A549 (cell line): ENCODE data around the gene RTN4IP1. TPM values are rescaled to one million over a fixed set of nuclear protein-coding genes. Genes with fewer than 3 reads are reported as not detected.
A peak's percentile ranks its signal among the peaks of the same experiment; 100 is the strongest.

ENCODE experiments used
- ATAC-seq, 2 experiments: fragments of 200-7000 bp in 1 of 2; fragments of >200 bp in 1 of 2; cut with Nextera tagmentation in 1 of 2; cut with Tn5 transposase in 1 of 2; 3 replicates each; pipeline versions ENCODE4 v1.8.0 to v1.9.1; 2018 to 2020; ENCODE audit warnings: mild to moderate bottlenecking in 1 of 2, moderate library complexity in 1 of 2
- CTCF ChIA-PET: fragments of 300-600 bp; sonication (Branson Sonifier 250); formaldehyde crosslinking; extraction: SDS; loops from one replicate; lab custom pipeline; 2021; ENCODE audit warnings: antibody characterized with exemption, inconsistent platforms; lab: Yijun Ruan, JAX
- POLR2A ChIA-PET: fragments of 350-600 bp; formaldehyde crosslinking; extraction: SDS; loops from one replicate; lab custom pipeline; 2021; ENCODE audit warnings: antibody characterized with exemption, inconsistent platforms; lab: Yijun Ruan, JAX
- DNase-seq, 2 experiments: peaks; one replicate each; pipeline versions ENCODE4 v3.0.0 to v3.0.0-alpha.2; 2011 to 2016; ENCODE audit warnings: low read depth in 1 of 2, low spot score in 1 of 2
- FAIRE-seq: peaks from 2 replicates; lab custom pipeline; 2011; peaks lifted over from hg19 to GRCh38; lab: Jason Lieb, UNC
- H3K27ac ChIP-seq, 2 experiments: fragments of >200 bp; sonication (Bioruptor Twin); formaldehyde crosslinking; 3 replicates each; pipeline ENCODE4 v1.5.1; 2016 to 2017
- H3K4me1 ChIP-seq: fragments of >200 bp; sonication (Bioruptor Twin); formaldehyde crosslinking; 3 replicates; pipeline ENCODE4 v1.6.1; 2016
- H3K4me2 ChIP-seq: fragments of >200 bp; sonication (Bioruptor Twin); formaldehyde crosslinking; 3 replicates; pipeline ENCODE4 v1.6.1; 2016
- H3K4me3 ChIP-seq: fragments of >200 bp; sonication (Bioruptor Twin); formaldehyde crosslinking; 3 replicates; pipeline ENCODE4 v1.5.1; 2016
- H3K9me3 ChIP-seq: fragments of >200 bp; sonication (Bioruptor Twin); formaldehyde crosslinking; 3 replicates; pipeline ENCODE4 v1.6.1; 2016
- BHLHE40 ChIP-seq: IDR thresholded peaks from 2 replicates; pipeline ENCODE4 v1.6.1; 2012; ENCODE audit warnings: low read depth, low read length, inconsistent platforms
- CEBPB ChIP-seq, 2 experiments: fragments of >200 bp in 1 of 2; sonication (Bioruptor Twin) in 1 of 2; formaldehyde crosslinking in 1 of 2; IDR thresholded peaks; 2 replicates each; pipeline ENCODE4 v1.6.1; 2012 to 2016
- CHD2 ChIP-seq: fragments of 150-350 bp; IDR thresholded peaks from 2 replicates; pipeline ENCODE4 v1.6.1; 2014; ENCODE audit warnings: low read length; ENCODE audit not compliant: partially characterized antibody
- EHMT2 ChIP-seq: fragments of 200-600 bp; sonication (generic); IDR thresholded peaks from 2 replicates; pipeline ENCODE4 v1.6.1; 2016; ENCODE audit warnings: antibody characterized with exemption, low read depth, mild to moderate bottlenecking, moderate library complexity
- EP300 ChIP-seq, 2 experiments: fragments of >200 bp; sonication (Bioruptor Twin); formaldehyde crosslinking; IDR thresholded peaks; 2 replicates in 1 of 2; 3 replicates in 1 of 2; pipeline ENCODE4 v1.6.1; 2016 to 2017
- FOSL2 ChIP-seq, 2 experiments: fragments of 450-650 bp in 1 of 2; fragments of >200 bp in 1 of 2; sonication (Bioruptor Twin) in 1 of 2; formaldehyde crosslinking; IDR thresholded peaks; 2 replicates each; pipeline versions ENCODE4 v1.5.0 to v1.6.1; 2016 to 2020; ENCODE audit warnings: mild to moderate bottlenecking in 1 of 2, moderate library complexity in 1 of 2
- GATA3 ChIP-seq: IDR thresholded peaks from 2 replicates; pipeline ENCODE4 v1.6.1; 2012; ENCODE audit warnings: borderline replicate concordance
- HEYL ChIP-seq: fragments of 250-450 bp; sonication (Bioruptor Pico); IDR thresholded peaks from 2 replicates; pipeline ENCODE4 v1.8.0; 2021; ENCODE audit warnings: mild to moderate bottlenecking, moderate library complexity
- HMGXB4 ChIP-seq: fragments of 250-450 bp; sonication (Bioruptor Pico); IDR thresholded peaks from 2 replicates; pipeline ENCODE4 v1.5.0; 2021; ENCODE audit warnings: mild to moderate bottlenecking, moderate library complexity, borderline replicate concordance
- KDM1A ChIP-seq: fragments of 200-600 bp; sonication (generic); IDR thresholded peaks from 2 replicates; pipeline ENCODE4 v1.6.1; 2016; ENCODE audit warnings: low read depth, mild to moderate bottlenecking
- MAFK ChIP-seq: fragments of 450-650 bp; IDR thresholded peaks from 2 replicates; pipeline ENCODE4 v1.6.1; 2014; ENCODE audit not compliant: partially characterized antibody
- MAZ ChIP-seq: fragments of 150-350 bp; IDR thresholded peaks from 2 replicates; pipeline ENCODE4 v1.6.1; 2014; ENCODE audit warnings: antibody characterized with exemption, low read depth, low read length, borderline replicate concordance
- POLR2AphosphoS2 ChIP-seq: conservative IDR thresholded peaks from 2 replicates; pipeline ENCODE4 v1.6.1; 2012; ENCODE audit warnings: low read length, improper control_type of control experiment, inconsistent platforms
- RARB ChIP-seq: fragments of 250-450 bp; sonication (Bioruptor Pico); IDR thresholded peaks from 2 replicates; pipeline ENCODE4 v1.8.0; 2021; ENCODE audit warnings: mild to moderate bottlenecking, moderate library complexity
- RFX5 ChIP-seq: fragments of 450-650 bp; IDR thresholded peaks from 2 replicates; pipeline ENCODE4 v1.7.1; 2014; ENCODE audit warnings: antibody characterized with exemption, mild to moderate bottlenecking, moderate library complexity
- TFCP2L1 ChIP-seq: fragments of 250-450 bp; sonication (Bioruptor Pico); IDR thresholded peaks from 2 replicates; pipeline ENCODE4 v1.5.0; 2021; ENCODE audit warnings: mild to moderate bottlenecking
- USF2 ChIP-seq: fragments of 450-650 bp; IDR thresholded peaks from 2 replicates; pipeline ENCODE4 v1.6.1; 2014; ENCODE audit warnings: antibody characterized with exemption
- ZC3H11A ChIP-seq: fragments of 450-650 bp; IDR thresholded peaks from 2 replicates; pipeline ENCODE4 v1.6.1; 2014; ENCODE audit warnings: antibody characterized with exemption, mild to moderate bottlenecking
- ZNF302 ChIP-seq: fragments of 250-450 bp; sonication (Bioruptor Pico); IDR thresholded peaks from 2 replicates; pipeline ENCODE4 v1.9.0; 2021; ENCODE audit warnings: inconsistent platforms, mild to moderate bottlenecking, moderate library complexity
- WGBS: methylation state at CpG from one replicate; pipeline ENCODE4 v1.1.6; 2017; ENCODE audit errors: missing lambda C conversion rate; 5-methylcytosine and 5-hydroxymethylcytosine counted together
- polyA plus RNA-seq, 4 experiments: library from polyadenylated mRNA; depleted of rRNA in 3 of 4; stranded (reverse); fragments of >200 nt; fragmentation: RNase III in 1 of 4; extraction: RNeasy Plus Mini Kit Qiagen cat#74134 plus additional on column Dnase treatment in 1 of 4; gene quantifications; 2 replicates in 3 of 4; 3 replicates in 1 of 4; pipeline ENCODE4 v1.2.3, GENCODE V29; 2011 to 2017
- TF ChIP-seq, protein P1 (sequence below): IDR thresholded peaks from 2 replicates; pipeline ENCODE4 v1.6.1; 2012; ENCODE audit warnings: low read depth, borderline replicate concordance
- TF ChIP-seq, protein P2 (sequence below): fragments of 150-350 bp; IDR thresholded peaks from 2 replicates; pipeline ENCODE4 v1.6.1; 2014; ENCODE audit warnings: low read depth, mild to moderate bottlenecking, low read length
- TF ChIP-seq, protein P3 (sequence below): IDR thresholded peaks from 2 replicates; pipeline ENCODE4 v1.6.1; 2012

RTN4IP1 gene
- polyA plus RNA-seq, 2 of the 4 experiments (the other 2 are of a cell fraction), result 13.9 to 15.1 TPM

DNA sequence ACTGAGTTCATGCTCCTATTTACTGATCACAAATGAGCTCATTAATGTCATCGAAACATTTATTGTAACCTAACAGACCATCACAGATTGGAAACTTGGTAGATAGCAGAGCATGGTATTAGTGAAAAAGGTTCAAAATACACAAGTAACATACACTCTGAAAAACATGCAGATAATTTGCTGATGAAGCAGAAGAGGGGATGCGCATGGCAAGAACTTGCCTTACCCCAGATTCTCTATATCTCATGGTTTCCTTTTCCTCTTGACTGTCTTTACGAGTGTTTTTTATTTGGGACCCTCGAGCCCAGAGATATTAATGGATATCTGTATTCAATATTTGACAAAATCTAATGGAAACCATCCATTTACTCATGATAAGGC, 37.7 kb upstream of the RTN4IP1 start:
- H3K9me3 ChIP-seq, result no peaks in the 10 kb centered on the region
- no peak for FAIRE-seq
- no peak for ATAC-seq
- ChIA-PET CTCF (no interaction called here), POLR2A (no interaction called here)
- no peak overlapping the region for H3K4me3 ChIP-seq
- no peak overlapping the region for H3K4me2 ChIP-seq
- no peak for TF ChIP-seq HEYL (CRISPR knock-in tag)
- peak; percentile 72 for TF ChIP-seq MAFK
- no peaks in the 10 kb centered on the region for H3K4me1 ChIP-seq
- no peak for DNase-seq
- WGBS, result 83% methylated on average over 4 of the region's 4 CpGs
- no peak overlapping the region for H3K27ac ChIP-seq

- Histone ChIP-seq H3K4me2 (no peak overlapping the region), H3K9me3 (no peaks in the 10 kb centered on the region)
- 91% methylated on average over 6 of the region's 6 CpGs for WGBS
- DNase-seq, result no peak
- TF ChIP-seq, protein P1, sequence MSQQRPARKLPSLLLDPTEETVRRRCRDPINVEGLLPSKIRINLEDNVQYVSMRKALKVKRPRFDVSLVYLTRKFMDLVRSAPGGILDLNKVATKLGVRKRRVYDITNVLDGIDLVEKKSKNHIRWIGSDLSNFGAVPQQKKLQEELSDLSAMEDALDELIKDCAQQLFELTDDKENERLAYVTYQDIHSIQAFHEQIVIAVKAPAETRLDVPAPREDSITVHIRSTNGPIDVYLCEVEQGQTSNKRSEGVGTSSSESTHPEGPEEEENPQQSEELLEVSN, result no peak
- TF ChIP-seq MAFK, result peak; percentile 40
- no peak for TF ChIP-seq HMGXB4 (CRISPR knock-in tag)
- TF ChIP-seq, all 56 proteins: peak for 1
- Histone ChIP-seq H3K27ac (no peak overlapping the region), H3K4me1 (no peaks in the 10 kb centered on the region), H3K4me3 (no peak overlapping the region)
- FAIRE-seq (no peak), ATAC-seq (no peak)
- POLR2A ChIA-PET, result no interaction called here
- CTCF ChIA-PET, result no interaction called here
Measured at GRCh38 chr6:106666282-106667021, 37.2 kb upstream of the RTN4IP1 start.

- FAIRE-seq (no peak), DNase-seq (no peak), ATAC-seq (no peak)
- POLR2A ChIA-PET, result no interaction called here
- CTCF ChIA-PET, result no interaction called here
- WGBS, result 91% methylated on average over 2 of the region's 2 CpGs
- Histone ChIP-seq H3K27ac (no peak overlapping the region), H3K4me2 (no peak overlapping the region), H3K4me1 (no peaks in the 10 kb centered on the region), H3K9me3 (peaks cover 24% of the 10 kb centered on the region), H3K4me3 (no peak overlapping the region)
- TF ChIP-seq BHLHE40 (no peak), GATA3 (no peak), KDM1A (no peak), ZC3H11A (no peak), POLR2AphosphoS2 (no peak), TFCP2L1 (CRISPR knock-in tag) (no peak), ZNF302 (no peak), RARB (CRISPR knock-in tag) (no peak), HEYL (CRISPR knock-in tag) (no peak), RFX5 (no peak), EP300 (IDR thresholded peaks at IDR 0.05) (no peak), EHMT2 (no peak), USF2 (no peak), CHD2 (no peak), FOSL2 (IDR thresholded peaks at IDR 0.05) (no peak), FOSL2 (CRISPR knock-in tag; IDR thresholded peaks at IDR 0.05) (no peak), CEBPB (IDR thresholded peaks at IDR 0.05) (no peak), MAZ (no peak)
- TF ChIP-seq, protein P2, sequence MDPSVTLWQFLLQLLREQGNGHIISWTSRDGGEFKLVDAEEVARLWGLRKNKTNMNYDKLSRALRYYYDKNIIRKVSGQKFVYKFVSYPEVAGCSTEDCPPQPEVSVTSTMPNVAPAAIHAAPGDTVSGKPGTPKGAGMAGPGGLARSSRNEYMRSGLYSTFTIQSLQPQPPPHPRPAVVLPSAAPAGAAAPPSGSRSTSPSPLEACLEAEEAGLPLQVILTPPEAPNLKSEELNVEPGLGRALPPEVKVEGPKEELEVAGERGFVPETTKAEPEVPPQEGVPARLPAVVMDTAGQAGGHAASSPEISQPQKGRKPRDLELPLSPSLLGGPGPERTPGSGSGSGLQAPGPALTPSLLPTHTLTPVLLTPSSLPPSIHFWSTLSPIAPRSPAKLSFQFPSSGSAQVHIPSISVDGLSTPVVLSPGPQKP, result no peak
- TF ChIP-seq, protein P3, sequence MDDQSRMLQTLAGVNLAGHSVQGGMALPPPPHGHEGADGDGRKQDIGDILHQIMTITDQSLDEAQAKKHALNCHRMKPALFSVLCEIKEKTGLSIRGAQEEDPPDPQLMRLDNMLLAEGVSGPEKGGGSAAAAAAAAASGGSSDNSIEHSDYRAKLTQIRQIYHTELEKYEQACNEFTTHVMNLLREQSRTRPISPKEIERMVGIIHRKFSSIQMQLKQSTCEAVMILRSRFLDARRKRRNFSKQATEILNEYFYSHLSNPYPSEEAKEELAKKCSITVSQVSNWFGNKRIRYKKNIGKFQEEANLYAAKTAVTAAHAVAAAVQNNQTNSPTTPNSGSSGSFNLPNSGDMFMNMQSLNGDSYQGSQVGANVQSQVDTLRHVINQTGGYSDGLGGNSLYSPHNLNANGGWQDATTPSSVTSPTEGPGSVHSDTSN, result no peak
Measured at GRCh38 chr6:106662458-106662857, 33.2 kb upstream of the RTN4IP1 start.
